Measurements from ENCODE around the gene SMIM31.

SMIM31 gene

DNA sequence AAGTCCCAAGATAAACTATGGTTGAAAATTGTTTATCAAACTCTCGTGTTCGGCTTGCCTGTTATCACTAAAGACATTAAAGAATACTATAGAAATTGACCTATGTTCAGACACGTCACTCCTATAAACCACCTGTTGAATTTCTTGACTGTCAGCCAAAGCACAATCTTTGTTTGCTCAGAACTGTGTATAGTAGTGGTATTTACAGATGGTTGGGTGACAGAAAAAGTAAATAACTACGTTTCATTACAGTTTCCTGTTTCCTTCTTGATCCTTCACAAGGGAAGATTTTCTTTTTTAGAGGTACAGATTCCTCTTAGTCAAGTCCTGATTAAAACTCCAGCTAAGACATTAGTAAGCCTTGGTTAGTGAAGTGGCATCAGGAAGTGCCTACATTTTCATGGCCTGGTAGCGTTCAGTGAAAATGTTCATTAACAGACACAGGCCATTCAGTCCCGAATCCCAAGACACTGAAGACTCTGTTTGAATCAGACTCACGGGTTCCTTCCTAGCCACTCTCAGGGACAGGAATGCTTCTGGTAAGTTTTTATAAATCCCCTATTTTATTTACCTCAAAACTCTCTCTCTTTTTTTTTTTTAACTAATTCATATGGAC lies at the start of gene SMIM31:
Gene SMIM31 (plus strand): TSS at position 259 of the 616 bp plus-strand sequence. CDS start 16,313 bp downstream, outside the sequence.
- no peak for DNase-seq

DNA sequence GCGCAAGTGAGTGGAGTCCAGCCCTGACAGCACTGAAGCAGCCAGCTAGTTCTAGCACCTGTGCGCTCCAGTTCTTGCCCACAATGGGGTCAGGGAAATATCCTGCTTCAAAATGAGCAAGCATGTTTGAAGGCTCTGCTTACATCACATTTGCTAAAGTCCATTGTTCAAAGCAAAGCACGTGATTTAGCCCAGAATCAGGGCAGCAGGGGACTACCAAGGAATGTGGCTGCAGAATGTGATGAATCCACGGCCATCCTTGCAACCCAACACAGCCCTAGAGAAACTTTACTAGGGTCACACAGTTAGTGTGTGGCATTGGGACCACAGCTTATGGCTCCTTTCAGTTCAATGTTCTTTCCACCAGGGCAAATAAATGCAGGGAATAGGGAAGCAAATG lies 47.3 kb upstream of the SMIM31 start:
- DNase-seq = no peak

DNA sequence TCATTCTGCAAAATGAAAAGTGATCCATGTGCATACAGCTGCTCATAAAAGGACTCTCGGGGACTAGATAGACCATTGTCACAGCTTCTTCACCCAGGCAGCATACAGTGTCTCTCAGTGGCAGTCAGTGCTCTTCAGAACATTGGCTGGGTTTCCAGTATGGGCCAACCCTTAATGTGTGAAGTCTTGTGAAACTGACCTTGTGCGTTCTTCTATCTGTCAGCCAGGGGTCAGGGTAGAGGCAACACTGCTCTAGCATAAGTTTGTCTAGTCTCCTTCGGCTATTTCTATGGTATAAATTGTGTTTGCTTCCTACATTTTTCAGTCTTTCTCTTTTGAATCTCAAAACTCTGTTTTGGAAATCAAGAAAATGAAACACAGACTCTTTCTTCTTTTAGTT lies 37.0 kb upstream of the SMIM31 start:
- no peak for DNase-seq

DNA sequence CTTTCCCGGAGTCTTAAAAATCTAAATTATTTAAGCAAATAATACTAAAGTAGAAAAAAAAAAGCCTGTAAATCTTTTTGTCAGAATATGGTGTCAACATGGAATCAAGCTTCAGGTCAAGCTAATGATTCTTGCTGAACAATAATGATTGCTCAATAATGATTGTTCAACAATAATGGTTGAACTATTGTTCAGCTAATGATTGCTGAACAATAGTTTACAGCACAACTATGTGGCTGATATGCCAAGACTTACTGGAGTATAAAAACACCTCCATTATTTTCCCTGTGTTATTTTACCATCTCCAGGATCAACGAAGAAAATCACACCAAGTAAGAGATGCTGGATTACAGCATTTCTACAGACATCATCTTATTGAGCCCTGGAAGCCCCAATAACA lies 35.1 kb upstream of the SMIM31 start:
- DNase-seq = no peak

DNA sequence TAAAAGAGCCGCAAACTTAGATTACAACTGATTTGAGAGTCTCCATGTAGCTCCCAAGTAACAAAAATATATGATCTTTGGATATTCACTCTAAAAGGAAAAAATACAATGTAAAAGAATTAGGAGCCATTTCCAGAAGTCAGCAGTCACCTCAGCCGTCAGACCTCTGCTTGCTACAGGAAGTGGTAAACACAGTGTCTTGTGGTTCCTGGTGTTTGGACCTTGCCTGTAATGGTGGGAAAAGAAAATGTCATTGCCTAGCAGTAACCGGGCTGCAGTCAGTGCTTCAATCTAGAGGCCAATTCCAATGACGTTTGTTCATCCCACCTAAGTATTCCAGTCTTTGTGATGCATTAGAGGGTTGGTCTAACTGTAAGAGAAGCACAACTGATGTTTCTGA lies 28.9 kb upstream of the SMIM31 start:
- no peak for DNase-seq

DNA sequence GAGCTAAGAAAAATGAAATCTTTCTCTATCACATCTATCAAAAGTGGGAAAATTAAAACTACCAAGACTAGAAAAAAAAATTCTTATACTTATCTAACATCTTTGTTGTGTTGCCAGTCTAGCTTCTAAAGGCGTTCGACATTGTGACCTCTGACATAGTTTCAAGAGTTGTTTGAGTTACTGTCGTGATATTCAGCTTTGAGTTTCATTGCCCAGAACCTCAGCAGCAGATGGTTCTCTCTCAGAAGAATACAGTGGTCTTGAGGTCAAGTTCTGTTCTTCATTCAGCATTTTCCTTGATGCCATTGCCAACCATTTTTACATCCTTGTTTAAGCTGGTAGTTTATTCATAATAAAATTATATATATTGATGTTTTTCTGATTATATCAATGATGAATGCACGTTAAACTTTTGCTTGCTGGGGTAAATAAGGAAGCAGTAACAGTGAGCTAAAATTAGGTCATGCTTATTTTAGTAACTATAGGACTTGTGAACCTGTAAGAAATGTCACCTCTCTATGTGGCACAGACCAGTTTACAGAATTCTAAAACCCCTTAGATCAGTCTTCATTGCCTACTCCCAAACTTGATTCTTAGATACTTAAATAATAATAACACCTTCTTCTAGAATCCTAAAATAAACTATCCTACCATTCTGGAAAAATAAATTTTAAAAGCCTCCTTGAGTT lies 23.1 kb upstream of the SMIM31 start:
- DNase-seq = no peak

DNA sequence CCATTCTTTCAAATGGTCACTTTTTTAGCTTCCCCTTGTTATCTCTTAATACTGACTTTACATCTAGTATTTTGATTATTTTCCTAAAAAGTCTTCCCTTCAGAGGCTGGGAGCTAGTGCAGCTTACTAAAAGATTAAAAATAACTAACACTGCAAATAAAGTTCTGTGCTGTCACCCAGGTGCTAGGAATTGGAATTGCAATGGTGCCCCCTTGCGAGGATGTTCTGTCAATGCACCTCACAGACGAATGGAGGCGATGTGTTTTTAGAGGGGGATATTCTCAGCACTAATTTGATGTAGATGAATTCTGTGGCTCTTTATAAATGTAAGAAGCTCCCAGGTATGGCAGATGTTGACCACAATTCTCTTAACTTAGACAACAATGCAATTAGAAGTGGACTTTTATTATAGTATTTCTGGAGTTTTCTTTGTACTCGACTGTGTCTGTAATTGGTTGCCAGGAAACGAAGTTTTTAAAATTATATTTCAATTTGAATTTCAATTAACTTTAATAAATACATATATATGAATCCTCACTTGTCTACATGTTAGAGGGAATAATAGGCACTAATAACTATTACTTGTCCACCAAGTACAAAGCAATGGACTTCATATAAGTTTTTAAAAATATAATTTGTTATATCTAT lies 22.0 kb upstream of the SMIM31 start:
- peak; percentile 17 for DNase-seq

DNA sequence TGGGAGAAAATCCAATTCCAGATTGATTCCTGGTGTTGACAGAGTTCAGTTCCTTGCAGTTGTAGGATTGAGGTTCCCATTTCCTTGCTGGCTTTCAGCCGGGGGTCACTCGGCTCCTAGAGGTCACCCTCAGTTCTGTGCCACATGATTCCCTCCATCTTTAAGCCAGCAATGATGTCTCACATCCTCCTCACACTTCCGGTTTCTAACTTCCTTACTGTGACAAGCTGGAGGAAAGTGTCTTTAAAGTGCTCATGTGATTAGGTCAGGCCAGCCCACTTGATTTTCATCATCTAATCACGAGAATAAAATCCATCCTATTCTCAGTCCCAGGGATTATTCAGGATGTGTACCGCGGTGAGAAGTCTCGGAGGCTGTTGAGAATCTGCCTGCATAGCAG lies 19.4 kb upstream of the SMIM31 start:
- no peak for DNase-seq

DNA sequence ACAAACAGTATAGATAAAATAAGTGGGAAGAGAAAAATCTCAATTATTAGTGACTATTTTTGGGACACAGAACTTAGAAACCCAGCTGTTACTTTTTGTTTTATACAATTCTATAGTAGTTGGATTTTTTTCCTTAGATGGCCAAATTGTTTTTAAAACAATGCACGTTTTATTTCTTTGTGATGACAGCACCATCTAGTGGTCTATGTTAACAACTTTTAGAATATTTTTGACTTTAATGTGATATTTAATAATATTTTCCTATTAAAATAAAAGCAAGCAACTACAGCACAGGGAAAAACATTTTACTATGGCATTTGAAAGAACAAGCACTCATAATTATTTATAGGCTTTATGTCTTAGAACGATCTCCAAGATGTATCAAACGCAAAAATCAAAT lies 5.6 kb upstream of the SMIM31 start:
- no peak for DNase-seq

DNA sequence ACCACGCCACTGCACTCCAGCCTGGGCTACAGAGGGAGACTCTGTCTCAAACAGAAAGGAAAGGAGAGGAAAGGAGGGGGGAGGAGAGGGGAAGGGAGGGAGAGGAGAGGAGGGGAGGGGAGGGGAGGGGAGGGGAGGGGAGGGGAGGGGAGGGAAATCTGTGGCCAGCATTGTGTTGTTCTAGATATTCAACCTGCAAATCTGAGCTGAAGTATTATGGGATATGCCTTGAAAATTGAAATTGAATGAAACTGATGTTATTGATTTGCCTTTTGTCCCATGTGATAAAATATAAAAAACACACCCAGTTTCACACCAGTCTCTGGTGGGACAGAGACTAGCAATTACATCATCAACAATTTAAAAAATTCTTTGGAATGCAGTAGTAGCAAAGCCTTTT lies 1.5 kb downstream of the SMIM31 start:
- no peak for DNase-seq

DNA sequence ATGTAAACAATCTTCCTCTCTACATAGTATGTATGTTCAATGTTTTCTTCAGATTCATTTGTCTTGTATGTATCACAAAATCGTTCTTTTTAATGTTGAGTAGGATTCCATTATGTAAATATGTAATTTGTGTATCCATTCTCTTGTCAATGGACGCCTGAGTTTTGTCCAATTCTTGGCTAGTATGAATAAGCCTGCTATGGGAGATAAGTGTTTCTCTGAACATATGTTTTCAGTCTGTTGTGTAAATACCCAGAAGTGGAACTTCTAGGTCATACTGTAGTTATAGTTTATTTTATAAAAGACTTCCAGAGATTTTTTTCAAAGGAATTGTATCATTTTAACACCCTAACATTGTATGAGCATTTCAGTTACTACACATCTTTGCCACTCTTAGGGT lies 2.8 kb downstream of the SMIM31 start:
- DNase-seq = no peak

DNA sequence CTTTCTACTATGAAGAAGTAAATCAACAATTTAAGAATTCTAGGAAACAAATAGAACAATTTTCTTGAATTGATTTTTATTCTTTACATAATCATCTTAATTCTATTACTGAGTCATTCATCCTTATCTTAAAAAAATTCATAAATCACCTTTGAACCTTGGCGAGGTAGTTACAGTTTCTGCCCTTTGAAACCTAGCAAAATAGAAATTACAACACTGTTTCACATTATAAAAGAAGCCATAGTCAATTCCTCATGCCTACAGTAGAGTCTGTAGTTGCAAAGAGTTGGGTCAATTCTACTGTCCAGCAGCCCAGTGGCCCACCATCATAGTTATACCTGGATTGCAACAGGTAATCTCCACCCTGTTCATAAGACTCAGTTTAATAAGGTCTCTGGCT lies 7.3 kb downstream of the SMIM31 start:
- no peak for DNase-seq

DNA sequence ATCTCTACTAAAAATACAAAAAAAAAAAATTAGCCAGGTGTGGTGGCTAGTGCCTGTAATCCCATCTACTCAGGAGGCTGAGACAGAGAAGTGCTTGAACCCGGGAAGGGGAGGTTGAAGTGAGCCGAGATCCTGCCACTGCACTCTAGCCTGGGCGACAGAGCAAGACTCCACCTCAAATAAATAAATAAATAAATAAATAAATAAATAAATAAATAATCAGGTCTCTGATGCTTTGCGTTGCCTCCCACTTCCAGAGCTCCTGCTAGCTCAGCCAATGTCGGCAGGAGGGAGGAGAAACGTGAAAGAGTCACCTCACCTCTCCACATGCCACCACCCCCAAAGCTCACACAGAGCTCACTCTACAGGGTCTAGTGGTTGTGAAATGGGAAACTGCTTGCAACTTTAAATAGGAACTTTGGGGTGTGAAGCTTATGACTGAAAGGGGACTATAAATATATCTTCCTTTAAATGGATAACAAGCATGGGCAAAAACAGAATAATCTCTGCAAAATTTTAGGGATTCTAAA lies 7.9 kb downstream of the SMIM31 start:
- no peak for DNase-seq

DNA sequence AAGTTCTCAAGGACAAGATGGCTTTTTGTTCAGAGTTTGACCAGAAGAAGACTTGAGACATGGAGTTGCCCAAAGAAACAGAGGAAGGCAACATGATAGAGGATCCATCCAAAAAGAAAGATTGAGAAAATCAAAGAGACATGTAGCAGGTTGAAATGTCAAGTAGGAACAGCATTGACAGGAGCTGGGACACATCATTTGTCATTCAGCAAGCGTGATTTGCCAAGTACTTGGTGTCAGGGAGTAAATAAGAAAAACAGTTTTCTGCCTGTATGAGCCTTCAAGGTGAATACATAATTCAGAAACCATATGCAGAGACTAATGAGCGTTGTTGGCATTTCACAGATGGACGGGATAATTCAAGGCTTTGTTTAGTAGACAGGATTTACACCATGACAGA lies 11.2 kb downstream of the SMIM31 start:
- DNase-seq = no peak

DNA sequence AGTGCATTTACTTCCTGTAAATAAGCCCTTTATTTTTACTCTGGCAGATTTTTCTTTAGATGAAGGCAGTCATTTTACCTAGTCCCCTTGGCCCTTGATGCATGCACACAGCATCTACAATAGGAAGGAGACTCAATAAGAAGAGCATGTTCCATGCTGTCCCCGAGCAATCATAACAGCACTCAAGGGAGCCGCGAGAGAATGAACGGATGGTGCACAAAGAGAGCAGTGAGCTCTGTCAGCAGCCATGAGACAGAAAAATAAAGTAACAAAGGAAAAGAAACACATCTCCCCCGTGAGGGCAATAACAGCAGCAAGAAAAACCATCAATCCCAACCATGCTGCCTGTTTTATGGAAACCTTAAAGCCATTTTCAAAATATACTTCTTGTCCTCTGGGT lies 11.9 kb downstream of the SMIM31 start:
- no peak for DNase-seq

DNA sequence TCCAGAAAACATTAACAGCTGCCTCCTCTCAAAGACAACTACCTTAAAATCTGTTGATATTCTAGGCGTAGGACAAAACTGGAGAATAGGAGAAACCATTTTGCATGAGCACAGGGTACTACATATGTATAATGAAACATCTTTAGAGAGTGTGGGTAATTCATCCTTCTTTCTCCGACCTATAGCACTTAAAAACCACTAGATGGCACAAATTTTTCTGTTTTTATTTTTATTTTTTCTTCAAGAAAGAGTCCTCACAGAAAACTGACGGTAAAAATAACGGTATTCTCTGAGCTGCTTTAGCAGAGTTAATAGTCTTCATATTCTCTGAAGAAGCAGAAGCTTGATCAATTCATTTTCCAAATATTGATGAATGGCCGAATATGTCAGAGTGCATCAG lies 14.6 kb downstream of the SMIM31 start:
- DNase-seq = no peak

DNA sequence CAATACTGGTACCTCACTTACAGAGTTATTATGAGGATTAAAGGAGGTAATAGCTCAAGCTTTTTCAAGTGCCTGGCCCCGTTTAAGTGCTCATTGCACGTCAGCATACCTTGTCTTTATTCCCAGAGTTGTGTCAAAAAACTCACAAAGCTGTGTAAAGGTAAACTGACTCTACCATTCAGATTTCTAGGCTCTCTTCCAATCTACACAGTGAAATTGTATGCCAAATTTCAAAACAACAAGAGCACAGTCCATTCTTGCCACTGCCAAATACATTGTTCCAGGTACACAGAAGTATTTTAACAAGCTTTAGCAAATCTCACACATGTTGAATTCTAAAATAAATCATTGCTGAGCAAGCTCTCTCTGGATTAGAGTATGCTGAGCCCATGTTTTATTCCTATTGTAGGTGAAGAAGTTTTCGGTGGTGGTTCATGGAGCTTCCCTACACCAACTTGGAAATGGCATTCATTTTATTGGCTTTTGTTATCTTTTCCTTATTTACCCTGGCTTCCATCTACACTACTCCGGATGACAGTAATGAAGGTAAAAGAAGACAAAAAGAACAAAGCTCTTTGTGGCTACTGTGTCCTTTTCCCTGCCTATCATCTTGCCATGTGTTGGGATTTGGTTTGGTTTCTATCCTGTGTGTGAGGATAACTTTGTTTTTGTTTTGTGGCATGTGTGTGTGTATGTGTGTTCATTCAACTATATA lies 16.2 kb downstream of the SMIM31 start:
- DNase-seq = no peak

DNA sequence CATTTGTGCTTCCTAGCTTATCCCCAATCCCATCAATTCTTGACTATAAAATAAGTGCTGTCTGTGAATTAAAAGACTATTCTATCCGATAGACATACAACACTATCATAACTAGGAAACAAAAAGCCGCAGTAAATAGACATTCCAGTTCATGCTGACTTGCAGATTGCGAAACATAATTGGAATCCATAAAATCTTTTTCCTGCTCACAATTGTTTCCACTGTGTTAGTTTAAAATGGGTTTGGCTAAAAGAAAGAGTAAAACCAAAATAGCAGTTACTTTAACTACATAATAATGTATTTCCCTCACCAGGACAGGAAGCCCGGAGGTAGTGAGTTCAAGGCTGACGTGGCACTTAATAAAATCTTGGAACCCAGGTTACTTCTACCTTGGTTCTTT lies 17.2 kb downstream of the SMIM31 start:
- DNase-seq = no peak

DNA sequence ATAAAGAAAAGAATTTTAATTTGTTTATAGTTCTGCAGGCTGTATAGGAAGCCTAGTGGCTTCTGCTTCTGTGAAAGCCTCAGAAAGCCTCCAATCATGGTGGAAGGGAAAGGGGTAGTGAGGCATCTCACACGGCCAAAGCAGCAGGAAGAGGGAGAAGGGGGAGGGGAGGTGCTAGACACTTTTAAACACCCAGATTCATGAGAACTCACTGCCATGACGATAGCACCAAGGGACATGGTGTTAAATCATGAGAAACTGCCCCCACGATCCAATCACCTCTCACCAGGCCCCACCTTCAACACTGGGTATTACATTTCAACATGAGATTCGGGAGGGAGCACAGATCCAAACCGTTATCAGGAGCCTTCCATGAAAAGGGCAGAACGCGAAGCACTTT lies 18.1 kb downstream of the SMIM31 start:
- DNase-seq = no peak

DNA sequence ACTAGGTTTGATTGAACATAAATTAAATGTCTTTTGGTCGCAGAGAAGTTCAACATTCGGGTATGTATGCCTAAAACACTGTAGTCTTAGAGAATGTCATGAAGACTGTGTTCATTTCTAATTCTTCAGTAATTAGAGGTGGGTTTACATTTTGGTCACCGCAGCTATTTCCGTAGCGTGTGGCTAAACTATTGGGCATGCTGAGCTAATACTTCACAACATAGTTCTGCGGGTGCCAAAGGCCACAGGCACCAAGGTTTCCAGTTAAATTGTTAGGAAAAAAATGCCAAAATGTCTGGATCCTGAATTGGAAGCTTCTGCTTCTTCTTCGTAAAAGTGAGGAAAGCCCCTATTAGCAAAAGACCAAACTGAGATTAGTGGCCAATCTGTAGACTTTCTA lies 25.1 kb downstream of the SMIM31 start:
- no peak for DNase-seq

DNA sequence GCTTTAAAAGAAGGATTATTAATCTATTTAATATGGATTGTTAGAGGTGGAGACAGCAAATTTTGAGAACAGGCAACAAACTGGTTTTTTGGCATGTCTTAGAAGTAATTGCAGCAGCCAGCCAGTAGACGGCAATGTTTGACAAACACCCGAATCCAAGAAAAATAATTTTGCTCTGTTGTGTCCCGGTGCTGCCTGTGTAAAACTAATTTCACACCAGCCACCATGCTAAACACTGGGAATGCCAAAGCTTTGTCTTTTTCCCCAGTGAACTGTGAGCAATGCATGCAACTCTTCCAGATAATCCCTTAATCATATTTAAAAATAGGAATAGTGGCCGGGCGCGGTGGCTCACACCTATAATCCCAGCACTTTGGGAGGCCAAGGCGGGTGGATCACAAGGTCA lies 25.9 kb downstream of the SMIM31 start:
- peak; percentile 37 for DNase-seq

DNA sequence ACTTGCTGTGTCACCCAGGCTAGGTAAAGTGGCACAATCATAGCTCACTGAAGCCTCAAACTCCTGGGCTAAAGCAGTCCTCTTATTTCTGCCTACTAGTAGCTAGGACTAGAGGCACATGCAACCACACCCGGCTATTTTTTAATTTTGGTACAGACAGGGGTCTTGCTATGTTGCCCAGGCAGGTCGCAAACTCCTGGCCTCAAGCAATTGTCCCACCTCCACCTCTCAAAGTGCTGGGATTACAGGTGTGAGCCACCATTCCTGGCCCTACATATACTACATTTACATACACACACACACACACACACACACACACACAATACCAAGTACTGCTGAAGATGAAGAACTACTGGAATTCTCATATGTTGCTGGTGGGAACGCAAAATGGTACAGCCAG lies 26.9 kb downstream of the SMIM31 start:
- DNase-seq = no peak

DNA sequence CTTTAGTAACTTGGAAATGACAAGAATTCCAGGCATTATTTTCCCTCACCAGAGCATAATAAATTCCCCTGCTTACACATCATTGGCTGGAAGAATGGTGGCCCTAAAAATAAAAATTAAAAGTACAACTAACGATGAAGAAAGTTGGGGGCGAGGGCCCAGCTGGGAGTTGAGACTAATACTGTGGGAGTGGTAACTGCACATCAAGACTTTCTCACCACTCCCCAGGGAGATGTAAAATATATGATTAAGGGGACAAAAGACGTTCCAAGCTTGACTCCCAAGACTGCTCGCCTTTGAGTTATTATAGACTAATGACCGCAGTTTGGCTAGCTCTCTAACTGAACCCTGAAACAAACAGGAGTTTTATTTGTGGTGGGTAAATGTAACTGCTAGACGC lies 30.0 kb downstream of the SMIM31 start:
- no peak for DNase-seq

DNA sequence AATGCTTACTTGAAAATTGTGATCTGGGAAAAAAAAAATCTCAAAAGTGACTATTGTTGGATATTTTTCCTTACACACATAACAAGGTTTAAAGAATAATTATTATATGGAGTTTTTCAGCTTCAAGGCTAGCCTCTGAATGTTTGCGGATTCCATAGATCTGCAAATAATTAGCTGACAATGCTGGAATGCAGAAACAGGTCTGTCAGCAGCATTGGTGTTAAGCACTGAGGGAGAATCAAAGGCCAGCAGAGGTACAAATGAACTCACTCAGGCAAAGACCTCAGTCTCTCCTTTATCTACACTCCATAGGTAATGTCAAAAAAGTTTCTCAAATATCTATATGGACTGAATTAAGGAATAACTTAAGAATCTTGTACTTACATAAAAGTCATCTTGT lies 35.1 kb downstream of the SMIM31 start:
- DNase-seq = no peak
